NAMALWA (cell line): ENCODE results near the gene CYRIA.
A peak's percentile ranks its signal among the peaks of the same experiment; 100 is the strongest.

Experiments
- DNase-seq: peaks from one replicate; pipeline ENCODE4 v3.0.0-alpha.2; 2015; ENCODE audit warnings: low spot score

The CYRIA gene

GRCh38 chr2:16629770-16630169 is 35.9 kb downstream of the CYRIA start:
- no peak for DNase-seq

DNA sequence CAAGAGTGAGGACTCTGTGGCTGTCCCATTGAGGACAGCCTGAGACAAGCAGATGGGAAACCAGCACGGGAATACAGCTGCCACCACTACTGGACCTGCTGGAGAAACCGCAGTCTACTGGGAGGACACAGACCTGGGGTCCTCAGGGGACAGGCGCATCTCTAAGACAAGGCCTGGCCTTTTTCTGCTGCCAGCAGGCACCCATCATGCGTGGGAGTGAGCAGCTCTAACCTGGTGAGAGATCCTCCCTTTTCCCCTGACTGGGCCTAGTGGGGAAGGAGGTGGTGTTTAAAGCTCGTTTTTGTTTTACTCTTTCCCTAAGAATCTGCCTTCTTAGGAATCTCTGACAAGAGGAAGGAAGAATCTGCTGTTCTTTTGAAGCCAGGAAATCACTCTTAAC is 36.6 kb downstream of the CYRIA start:
- no peak for DNase-seq

- DNase-seq = peak; percentile 49
These were observed 37.3 kb downstream of the CYRIA start for GRCh38 chr2:16628314-16628713.

GRCh38 chr2:16626997-16627605 is 38.5 kb downstream of the CYRIA start:
- no peak for DNase-seq

- DNase-seq = no peak
These were observed 39.1 kb downstream of the CYRIA start for GRCh38 chr2:16626497-16626896.

DNA sequence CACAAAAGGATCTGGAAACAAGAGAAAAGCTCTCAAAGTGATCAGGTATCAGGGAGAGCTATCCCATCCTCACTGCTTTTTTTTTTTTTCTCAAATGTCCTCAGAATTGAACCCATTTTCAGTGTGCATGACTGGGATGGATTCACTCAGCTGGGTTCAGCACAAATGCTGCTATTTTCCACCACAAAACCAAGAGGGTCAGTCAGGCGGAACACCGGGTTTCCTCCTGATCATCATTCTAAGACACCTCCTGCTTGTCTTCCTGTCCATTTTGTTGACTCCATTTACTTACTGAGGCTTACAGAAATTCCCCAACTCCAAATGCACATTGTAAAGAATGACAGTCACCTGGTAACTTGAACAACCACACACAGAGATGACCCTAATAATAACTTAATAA is 39.9 kb downstream of the CYRIA start:
- DNase-seq = peak; percentile 39

DNA sequence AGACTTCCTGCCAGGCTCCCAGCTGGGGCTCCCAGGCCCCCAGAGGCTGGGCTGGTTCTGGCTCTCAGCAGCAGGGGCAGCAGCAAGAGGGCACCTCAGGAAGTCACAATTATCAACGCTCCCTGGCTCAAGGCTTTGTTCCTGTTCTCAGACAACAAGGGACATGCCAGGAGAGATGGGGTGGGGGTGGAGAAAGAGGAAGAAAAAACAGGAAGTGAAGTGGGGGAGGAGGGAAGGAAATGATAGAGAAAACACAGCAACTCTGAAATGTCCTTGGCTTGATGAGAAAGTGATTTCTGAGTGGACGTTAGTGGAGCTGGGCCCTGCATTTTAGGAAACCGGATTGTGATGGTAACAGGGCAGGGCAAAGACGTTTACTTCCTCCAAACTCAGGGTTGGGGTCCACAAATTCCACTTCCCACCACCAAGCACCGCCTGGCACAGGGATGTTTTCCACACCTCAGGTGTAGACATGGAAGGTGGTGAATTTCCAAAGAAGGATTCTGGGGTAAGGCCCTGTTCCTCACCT is 40.4 kb downstream of the CYRIA start:
- DNase-seq = peak; percentile 55

- no peak for DNase-seq
These were observed 41.2 kb downstream of the CYRIA start for GRCh38 chr2:16624436-16624780.

DNA sequence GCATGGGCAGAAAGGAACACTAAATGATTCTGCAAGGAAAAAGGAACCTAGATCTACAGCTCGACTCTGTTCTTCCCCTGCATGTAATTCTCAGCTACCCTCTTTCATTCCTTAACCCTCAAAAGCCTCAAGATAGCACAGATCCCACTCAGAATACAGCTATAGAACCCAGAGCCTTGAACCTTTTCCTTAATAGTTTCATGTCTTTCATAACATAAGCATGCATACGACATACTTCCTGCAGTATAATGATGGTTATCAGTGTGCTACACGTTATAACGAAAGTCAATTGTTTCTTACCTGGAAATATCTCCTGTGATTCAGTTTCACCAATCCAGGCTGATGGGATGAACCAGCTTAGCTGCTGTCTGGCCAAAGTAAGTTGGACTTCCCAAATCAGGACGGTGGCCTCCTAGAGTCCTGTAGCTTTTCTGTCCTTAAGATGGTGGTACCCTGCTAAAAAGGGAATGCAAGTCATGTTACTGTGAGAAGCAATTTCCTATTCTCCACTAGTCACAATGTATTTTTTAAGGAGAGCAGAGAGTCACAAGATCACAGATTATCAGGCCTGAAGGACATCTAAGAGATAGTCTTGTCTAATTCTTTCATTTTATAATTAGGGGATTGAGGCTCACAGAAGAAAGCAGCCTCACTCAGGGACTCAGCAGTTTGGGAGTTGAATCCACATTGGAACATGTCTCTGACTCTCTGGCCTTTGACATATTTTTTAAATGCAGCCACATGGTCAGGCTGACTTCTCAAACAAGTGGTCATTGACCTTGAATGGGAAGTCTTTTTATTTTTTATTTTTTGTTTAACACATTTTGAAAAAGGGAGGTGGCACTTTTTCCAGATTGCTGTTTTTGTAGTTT is 41.8 kb downstream of the CYRIA start:
- no peak for DNase-seq

- no peak for DNase-seq
These were observed 42.6 kb downstream of the CYRIA start for GRCh38 chr2:16623031-16623430.

GRCh38 chr2:16622399-16622968 is 43.1 kb downstream of the CYRIA start:
- peak; percentile 23 for DNase-seq

DNA sequence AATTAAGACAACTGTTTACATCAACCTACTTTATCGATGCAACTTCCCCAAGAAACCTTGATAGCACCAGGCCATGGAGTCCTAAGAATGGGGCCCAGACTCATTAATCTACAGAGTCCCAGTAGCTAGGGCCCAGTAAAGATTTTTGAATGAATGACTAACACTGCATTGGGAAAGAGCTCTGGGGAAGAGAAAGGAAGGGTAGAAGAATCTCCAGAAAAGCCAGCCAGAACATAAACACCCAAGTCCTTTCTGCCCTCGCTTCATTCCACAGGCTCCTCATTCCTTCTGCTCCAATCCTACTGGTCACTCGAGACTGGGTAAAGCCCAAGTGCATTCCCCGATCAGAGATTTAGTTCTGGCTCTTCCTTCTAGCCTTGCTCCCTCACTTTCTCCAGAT is 44.3 kb downstream of the CYRIA start:
- DNase-seq = no peak

GRCh38 chr2:16620590-16620989 is 45.0 kb downstream of the CYRIA start:
- no peak for DNase-seq

- no peak for DNase-seq
These were observed 45.9 kb downstream of the CYRIA start for GRCh38 chr2:16619576-16620245.

- DNase-seq = no peak
These were observed 48.1 kb downstream of the CYRIA start for GRCh38 chr2:16617282-16618266.
